ENCODE data around the gene MAPK1IP1L. TPM values are rescaled to one million over a fixed set of nuclear protein-coding genes. Genes with fewer than 3 reads are reported as not detected.

The MAPK1IP1L gene
- total and polyA plus RNA-seq, 2 of the 13 experiments (the other 11 are each of a cell fraction or from before 2014, with no cell fraction given) = 27.8 to 68.4 TPM

- TF ChIP-seq NPAS2 (CRISPR knock-in tag; IDR thresholded peaks at IDR 0.05; ENCODE audit: borderline replicate concordance) (no peak), SALL2 (CRISPR knock-in tag; IDR thresholded peaks at IDR 0.05) (peak; percentile 62; the same call in 1 of the 2 replicates), ELF4 (CRISPR knock-in tag; IDR thresholded peaks at IDR 0.05; ENCODE audit: borderline replicate concordance) (peak; percentile 92), ZNF782 (CRISPR knock-in tag; IDR thresholded peaks at IDR 0.05; ENCODE audit: borderline replicate concordance) (peak; percentile 96; the same call in 1 of the 2 replicates), TBX3 (IDR thresholded peaks at IDR 0.05; ENCODE audit: borderline replicate concordance) (peak; percentile 16; the same call in 1 of the 2 replicates), ZNF367 (CRISPR knock-in tag; IDR thresholded peaks at IDR 0.05; ENCODE audit: borderline replicate concordance) (no peak), E2F5 (CRISPR knock-in tag; conservative IDR thresholded peaks at IDR 0.05) (peak; percentile 94), POLR2AphosphoS2 (IDR thresholded peaks at IDR 0.05; ENCODE audit: low read depth, low read length) (no peak), MXI1 (IDR thresholded peaks at IDR 0.05; ENCODE audit: borderline replicate concordance, low read depth, low read length) (peak; percentile 97), SOX13 (IDR thresholded peaks at IDR 0.05) (no peak), SOX13 (CRISPR knock-in tag; conservative IDR thresholded peaks at IDR 0.05 in 1 of 2, IDR thresholded peaks at IDR 0.05 in 1 of 2) (peak in 1 of 2 experiments; percentile 30; a peak in 1 of 4 replicates), ZFP91 (CRISPR knock-in tag; IDR thresholded peaks at IDR 0.05; ENCODE audit: borderline replicate concordance) (peak; percentile 89), U2AF2 (IDR thresholded peaks at IDR 0.05; ENCODE audit: low read depth, low read length) (no peak), PHF5A (CRISPR knock-in tag; IDR thresholded peaks at IDR 0.05; ENCODE audit: low read depth, unreplicated experiment) (peak; percentile 53), MLLT10 (CRISPR knock-in tag; IDR thresholded peaks at IDR 0.05) (no peak), ETV5 (CRISPR knock-in tag; IDR thresholded peaks at IDR 0.05; ENCODE audit: borderline replicate concordance) (peak; percentile 76), STAT6 (CRISPR knock-in tag; IDR thresholded peaks at IDR 0.05; ENCODE audit: borderline replicate concordance) (peak; percentile 77; the same call in 1 of the 2 replicates), ZNF792 (CRISPR knock-in tag; IDR thresholded peaks at IDR 0.05) (peak; percentile 84; the same call in 1 of the 2 replicates), RCOR2 (CRISPR knock-in tag; IDR thresholded peaks at IDR 0.05) (0 out of 2 replicates have a peak, but pooled peaks have one; percentile 11), BRF2 (CRISPR knock-in tag; IDR thresholded peaks at IDR 0.05) (peak; percentile 81; the same call in 1 of the 2 replicates), NFATC3 (CRISPR knock-in tag; IDR thresholded peaks at IDR 0.05) (peak; percentile 86; the same call in 1 of the 2 replicates), SUZ12 (IDR thresholded peaks at IDR 0.05; ENCODE audit: low read depth, low read length) (no peak), ZSCAN31 (CRISPR knock-in tag; IDR thresholded peaks at IDR 0.05; ENCODE audit: low read depth) (peak; percentile 77; the same call in 1 of the 2 replicates), RELA (CRISPR knock-in tag; IDR thresholded peaks at IDR 0.05) (peak; percentile 33; the same call in 1 of the 2 replicates)
These were observed 24.5 kb upstream of the MAPK1IP1L start, which contains the start of the genes SOCS4 and WDHD1 (continued) for GRCh38 chr14:55026793-55027561.

Data from HepG2 (cell line).